ENCODE results near the gene MB21D2.

DNA sequence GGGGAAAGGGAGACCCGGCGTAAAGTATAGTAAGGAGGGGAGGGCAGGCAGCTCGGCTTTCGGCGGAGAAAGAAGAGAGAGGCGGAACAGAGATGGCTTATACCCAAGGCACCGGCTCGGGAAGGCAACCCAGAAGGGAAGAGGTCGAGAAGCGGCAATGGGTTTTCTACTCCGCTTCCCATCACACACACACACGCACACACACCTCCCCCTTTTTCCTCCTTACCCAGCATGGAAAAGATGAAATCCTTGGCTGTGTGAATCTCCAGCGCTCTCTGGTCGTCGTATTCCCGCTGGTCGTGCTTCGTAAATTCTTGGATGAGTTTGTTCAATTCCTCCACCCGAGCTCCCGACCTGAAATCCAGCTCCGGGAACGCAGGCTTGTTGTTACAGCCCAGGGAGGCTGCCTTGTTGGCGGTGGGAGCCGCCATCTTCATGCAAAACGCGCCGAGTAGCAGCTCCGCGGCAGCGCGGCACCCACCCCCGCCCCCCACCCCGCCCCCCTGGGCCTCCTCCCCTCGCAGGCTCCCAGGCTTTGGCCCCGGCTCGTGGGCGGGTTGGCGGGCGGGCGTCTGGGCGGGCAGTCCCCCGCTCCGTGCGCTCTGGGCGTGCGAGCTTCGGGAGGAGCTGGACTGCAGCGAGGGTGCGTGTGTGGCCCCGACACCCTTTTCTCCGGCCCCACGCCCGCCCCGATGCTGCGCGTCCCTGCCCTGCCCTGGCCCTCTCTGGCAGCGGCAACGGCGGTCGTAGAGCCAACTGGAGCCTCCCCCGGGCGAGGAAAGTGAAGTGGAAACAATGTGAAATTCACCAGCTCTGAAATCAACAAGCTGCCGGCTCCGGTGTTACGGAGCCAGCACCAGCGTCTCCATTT is at the start of gene MB21D2:
- TF ChIP-seq, protein P1, sequence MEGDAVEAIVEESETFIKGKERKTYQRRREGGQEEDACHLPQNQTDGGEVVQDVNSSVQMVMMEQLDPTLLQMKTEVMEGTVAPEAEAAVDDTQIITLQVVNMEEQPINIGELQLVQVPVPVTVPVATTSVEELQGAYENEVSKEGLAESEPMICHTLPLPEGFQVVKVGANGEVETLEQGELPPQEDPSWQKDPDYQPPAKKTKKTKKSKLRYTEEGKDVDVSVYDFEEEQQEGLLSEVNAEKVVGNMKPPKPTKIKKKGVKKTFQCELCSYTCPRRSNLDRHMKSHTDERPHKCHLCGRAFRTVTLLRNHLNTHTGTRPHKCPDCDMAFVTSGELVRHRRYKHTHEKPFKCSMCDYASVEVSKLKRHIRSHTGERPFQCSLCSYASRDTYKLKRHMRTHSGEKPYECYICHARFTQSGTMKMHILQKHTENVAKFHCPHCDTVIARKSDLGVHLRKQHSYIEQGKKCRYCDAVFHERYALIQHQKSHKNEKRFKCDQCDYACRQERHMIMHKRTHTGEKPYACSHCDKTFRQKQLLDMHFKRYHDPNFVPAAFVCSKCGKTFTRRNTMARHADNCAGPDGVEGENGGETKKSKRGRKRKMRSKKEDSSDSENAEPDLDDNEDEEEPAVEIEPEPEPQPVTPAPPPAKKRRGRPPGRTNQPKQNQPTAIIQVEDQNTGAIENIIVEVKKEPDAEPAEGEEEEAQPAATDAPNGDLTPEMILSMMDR (IDR thresholded peaks at IDR 0.05), result no peak
- TF ChIP-seq POLR2A (IDR thresholded peaks at IDR 0.05) (peak; percentile 25 to 41), POLR2AphosphoS5 (IDR thresholded peaks at IDR 0.05) (peak; percentile 58 to 83 (median 78))
